Measurements from ENCODE around the gene SLX4IP.

- no peak for TF ChIP-seq POLR2AphosphoS5 (IDR thresholded peaks at IDR 0.05; ENCODE audit: borderline replicate concordance, low read depth, low read length)
- TF ChIP-seq EZH2 (IDR thresholded peaks at IDR 0.05) = no peak
Observed at GRCh38 chr20:10462516-10462915, 27.4 kb downstream of the SLX4IP start.

Data from SK-N-MC (cell line).